ENCODE data around the gene RSRC1. TPM values are rescaled to one million over a fixed set of nuclear protein-coding genes. Genes with fewer than 3 reads are reported as not detected.
A peak's percentile ranks its signal among the peaks of the same experiment; 100 is the strongest.

RSRC1 gene
- total and polyA plus RNA-seq, 5 donors from 2014 or later: 25.8 to 35.7 (median 30.1) TPM

DNA sequence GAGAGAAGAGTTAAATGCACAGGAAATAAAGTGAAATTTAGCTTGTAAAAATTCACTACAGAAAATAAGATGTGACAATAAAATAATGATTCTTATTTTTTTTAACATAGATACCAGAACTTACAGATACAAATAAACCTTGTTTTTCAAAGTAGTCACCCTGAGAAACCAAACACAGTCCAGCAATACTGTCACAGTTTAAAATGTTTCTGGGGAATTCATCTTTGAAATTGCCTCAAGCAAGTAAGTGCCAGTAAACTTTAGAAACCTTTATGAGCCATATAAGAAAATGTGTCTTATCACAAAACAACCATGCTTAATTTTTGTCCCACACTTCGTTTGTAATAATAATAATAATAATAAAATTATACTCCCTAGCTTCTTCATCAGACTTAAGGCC lies 23.5 kb upstream of the RSRC1 start:
- no peaks in the 10 kb centered on the region for H3K36me3 ChIP-seq (ENCODE audit: control insufficient read depth, insufficient read depth, low read length)
- no peak for DNase-seq
- H3K4me3 Mint-ChIP-seq: no peak overlapping the region
- H3K27me3 ChIP-seq (ENCODE audit: control insufficient read depth, insufficient read depth, low read length): peaks cover 28% of the 10 kb centered on the region
- H3K27me3 Mint-ChIP-seq: peaks cover 62% of the 10 kb centered on the region
- peaks cover 0 to 4% (median 0%) of the 10 kb centered on the region in 7 donors for H3K9me3 Mint-ChIP-seq
- H3K36me3 Mint-ChIP-seq: no peaks in the 10 kb centered on the region
- H3K9me3 ChIP-seq (ENCODE audit: control insufficient read depth in 2 of 2, low read length in 2 of 2): no peaks in the 10 kb centered on the region
- H3K27ac ChIP-seq (ENCODE audit: insufficient read depth, low read length, poor library complexity, severe bottlenecking): no peak overlapping the region
- H3K27ac Mint-ChIP-seq: no peak overlapping the region
- H3K4me1 ChIP-seq (ENCODE audit: control insufficient read depth, insufficient read depth, low read length, poor library complexity, severe bottlenecking): no peaks in the 10 kb centered on the region
- ATAC-seq (ENCODE audit: low read depth in 2 of 2): no peak
- H3K4me3 ChIP-seq (ENCODE audit: low read depth, low read length): no peak overlapping the region
- H3K4me1 Mint-ChIP-seq: no peaks in the 10 kb centered on the region

DNA sequence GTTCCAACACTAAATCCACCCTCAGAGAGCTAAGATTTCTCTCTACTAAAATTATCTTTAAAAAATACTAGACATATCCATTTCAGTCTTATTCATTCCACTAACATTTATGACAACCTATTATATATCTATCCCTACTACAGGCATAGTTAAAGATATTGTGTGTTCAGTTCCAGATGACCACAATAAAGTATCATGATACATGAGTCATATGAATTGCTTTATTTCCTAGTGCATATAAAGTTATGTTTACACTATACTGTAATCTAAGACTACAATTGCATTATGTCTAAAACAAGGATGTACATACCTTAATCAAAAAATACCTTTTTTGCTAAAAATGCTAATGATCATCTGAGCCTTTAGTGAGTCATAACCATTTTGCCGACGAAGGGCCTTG lies 23.1 kb upstream of the RSRC1 start:
- Histone ChIP-seq H3K9me3 (ENCODE audit: control insufficient read depth in 2 of 2, low read length in 2 of 2) (no peaks in the 10 kb centered on the region), H3K4me1 (ENCODE audit: control insufficient read depth, insufficient read depth, low read length, poor library complexity, severe bottlenecking) (no peaks in the 10 kb centered on the region), H3K4me3 (ENCODE audit: low read depth, low read length) (no peak overlapping the region), H3K27me3 (ENCODE audit: control insufficient read depth, insufficient read depth, low read length) (peaks cover 32% of the 10 kb centered on the region), H3K27ac (ENCODE audit: insufficient read depth, low read length, poor library complexity, severe bottlenecking) (no peak overlapping the region), H3K36me3 (ENCODE audit: control insufficient read depth, insufficient read depth, low read length) (no peaks in the 10 kb centered on the region)
- H3K36me3 Mint-ChIP-seq: no peaks in the 10 kb centered on the region
- H3K9me3 Mint-ChIP-seq: peaks cover 0 to 4% (median 0%) of the 10 kb centered on the region in 7 donors
- no peaks in the 10 kb centered on the region for H3K4me1 Mint-ChIP-seq
- H3K27me3 Mint-ChIP-seq: peaks cover 64% of the 10 kb centered on the region
- ATAC-seq (ENCODE audit: low read depth in 2 of 2) (no peak), DNase-seq (no peak)
- no peak overlapping the region for H3K27ac Mint-ChIP-seq
- H3K4me3 Mint-ChIP-seq: no peak overlapping the region

DNA sequence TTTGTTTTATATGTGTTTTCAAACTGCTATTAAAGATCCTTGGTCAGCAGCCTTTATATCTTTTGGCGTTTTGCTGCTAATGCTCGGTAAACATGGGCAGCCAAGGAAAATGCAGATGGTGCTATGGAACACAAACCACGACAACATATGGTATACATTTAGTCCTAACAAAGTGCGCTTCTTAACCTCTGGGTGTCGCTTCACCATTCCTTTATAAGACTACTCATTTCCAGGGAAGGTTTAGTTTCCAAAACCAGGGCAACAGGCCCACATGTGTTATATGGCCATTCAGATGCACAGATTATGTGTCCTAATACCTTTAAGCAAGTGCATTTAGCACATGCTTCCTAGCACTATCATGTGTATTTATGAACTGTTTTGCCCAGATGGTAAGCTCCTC lies 18.4 kb upstream of the RSRC1 start:
- H3K27me3 ChIP-seq (ENCODE audit: control insufficient read depth, insufficient read depth, low read length): peaks cover 54% of the 10 kb centered on the region
- H3K27me3 Mint-ChIP-seq: peaks cover 89% of the 10 kb centered on the region

DNA sequence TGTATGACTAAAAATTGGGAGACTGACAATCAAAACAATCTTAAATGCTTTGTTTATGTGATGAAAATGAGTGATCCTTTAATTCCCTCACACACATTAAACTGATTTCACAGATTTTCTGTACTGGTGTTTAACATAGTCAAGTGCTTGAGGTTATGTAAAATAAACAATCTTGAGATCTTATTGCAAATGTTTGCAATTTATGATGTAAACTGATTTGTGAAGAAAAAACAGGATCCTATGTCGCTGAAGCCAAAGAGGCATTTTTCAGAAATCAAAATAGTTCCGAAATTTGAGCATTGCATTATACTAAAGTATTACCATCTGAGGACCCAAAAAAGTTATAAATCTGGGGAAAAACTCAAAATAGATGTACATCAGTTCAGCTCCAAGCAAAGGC lies 16.4 kb upstream of the RSRC1 start:
- H3K27ac Mint-ChIP-seq: no peak overlapping the region
- peaks cover 10 to 24% of the 10 kb centered on the region in 2 experiments for H3K9me3 ChIP-seq (ENCODE audit: control insufficient read depth in 2 of 2, low read length in 2 of 2)
- H3K27ac ChIP-seq (ENCODE audit: insufficient read depth, low read length, poor library complexity, severe bottlenecking): no peak overlapping the region
- no peak overlapping the region for H3K4me3 ChIP-seq (ENCODE audit: low read depth, low read length)
- no peak for DNase-seq
- peaks cover 67% of the 10 kb centered on the region for H3K27me3 ChIP-seq (ENCODE audit: control insufficient read depth, insufficient read depth, low read length)
- no peak for ATAC-seq (ENCODE audit: low read depth in 2 of 2)
- H3K4me1 ChIP-seq (ENCODE audit: control insufficient read depth, insufficient read depth, low read length, poor library complexity, severe bottlenecking): peaks cover 11% of the 10 kb centered on the region
- peaks cover 0 to 19% (median 11%) of the 10 kb centered on the region in 4 donors for H3K4me1 Mint-ChIP-seq
- H3K36me3 ChIP-seq (ENCODE audit: control insufficient read depth, insufficient read depth, low read length): no peaks in the 10 kb centered on the region
- H3K4me3 Mint-ChIP-seq: no peak overlapping the region
- H3K27me3 Mint-ChIP-seq: peaks cover 91% of the 10 kb centered on the region
- H3K9me3 Mint-ChIP-seq: peaks cover 0 to 11% (median 0%) of the 10 kb centered on the region in 7 donors
- no peaks in the 10 kb centered on the region for H3K36me3 Mint-ChIP-seq

More for the DNA sequence above, 18.4 kb upstream of the RSRC1 start:
- H3K36me3 ChIP-seq (ENCODE audit: control insufficient read depth, insufficient read depth, low read length): no peaks in the 10 kb centered on the region
- H3K4me3 ChIP-seq (ENCODE audit: low read depth, low read length): no peak overlapping the region
- H3K36me3 Mint-ChIP-seq: no peaks in the 10 kb centered on the region
- H3K27ac Mint-ChIP-seq: no peak overlapping the region
- ATAC-seq (ENCODE audit: low read depth in 2 of 2): no peak
- peaks cover 0 to 9% (median 0%) of the 10 kb centered on the region in 7 donors for H3K9me3 Mint-ChIP-seq
- H3K4me1 ChIP-seq (ENCODE audit: control insufficient read depth, insufficient read depth, low read length, poor library complexity, severe bottlenecking): no peaks in the 10 kb centered on the region
- H3K4me3 Mint-ChIP-seq: no peak overlapping the region
- DNase-seq: no peak
- H3K9me3 ChIP-seq (ENCODE audit: control insufficient read depth in 2 of 2, low read length in 2 of 2): peaks cover 9 to 23% of the 10 kb centered on the region in 2 experiments
- no peak overlapping the region for H3K27ac ChIP-seq (ENCODE audit: insufficient read depth, low read length, poor library complexity, severe bottlenecking)
- H3K4me1 Mint-ChIP-seq: peaks cover 0 to 7% (median 3%) of the 10 kb centered on the region in 4 donors

DNA sequence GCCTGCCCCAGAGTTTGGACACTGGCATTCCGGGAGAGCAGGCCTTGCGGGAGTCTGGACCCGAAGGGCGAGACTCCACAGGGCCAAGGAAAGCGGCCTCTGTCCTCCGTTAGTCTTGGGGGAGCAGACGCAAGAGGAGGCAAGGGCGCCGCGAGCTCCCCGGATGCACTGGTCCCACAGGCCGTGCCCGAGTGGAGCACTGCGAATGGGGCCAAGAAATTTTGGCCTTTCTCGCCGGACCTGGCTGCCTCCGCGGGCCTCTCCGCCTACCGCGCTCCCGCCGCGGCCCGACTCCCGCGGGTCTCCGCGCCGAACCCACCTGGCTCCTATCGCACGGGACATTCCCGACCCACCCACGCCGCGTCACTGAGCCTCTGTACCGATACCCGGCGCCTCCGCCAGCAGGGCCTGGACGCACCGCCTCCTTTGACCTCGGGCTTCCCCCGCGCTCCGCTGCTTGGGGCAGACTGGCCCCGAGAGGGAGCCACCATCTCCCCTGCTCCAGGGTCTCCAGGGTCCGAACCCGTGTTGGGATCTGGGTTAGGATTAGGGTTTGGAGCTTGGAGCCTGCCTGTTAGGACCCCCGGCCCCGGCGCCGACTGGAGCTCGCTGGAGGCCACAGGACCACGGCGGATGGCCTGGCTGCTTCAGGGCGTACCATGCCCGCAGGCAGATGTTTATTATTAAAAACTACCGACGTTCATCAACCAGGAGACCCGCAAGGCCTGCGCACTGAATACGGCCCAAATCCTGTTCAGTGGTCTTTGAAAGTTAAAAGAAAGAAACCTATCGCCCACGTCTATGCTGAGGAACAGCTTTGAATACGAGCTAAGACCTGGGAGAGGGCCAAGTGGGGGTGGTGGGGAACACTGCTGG lies 15.4 kb upstream of the RSRC1 start:
- Mint-ChIP-seq H3K36me3 (no peaks in the 10 kb centered on the region), H3K27ac (no peak overlapping the region), H3K4me3 (no peak overlapping the region), H3K9me3 (peaks cover 0 to 11% (median 0%) of the 10 kb centered on the region in 7 donors), H3K27me3 (peaks cover 91% of the 10 kb centered on the region), H3K4me1 (peaks cover 0 to 20% (median 12%) of the 10 kb centered on the region in 4 donors)
- Histone ChIP-seq H3K27me3 (ENCODE audit: control insufficient read depth, insufficient read depth, low read length) (peaks cover 71% of the 10 kb centered on the region), H3K36me3 (ENCODE audit: control insufficient read depth, insufficient read depth, low read length) (no peaks in the 10 kb centered on the region), H3K9me3 (ENCODE audit: control insufficient read depth in 2 of 2, low read length in 2 of 2) (peaks cover 10 to 28% of the 10 kb centered on the region in 2 experiments), H3K27ac (ENCODE audit: insufficient read depth, low read length, poor library complexity, severe bottlenecking) (no peak overlapping the region), H3K4me3 (ENCODE audit: low read depth, low read length) (no peak overlapping the region), H3K4me1 (ENCODE audit: control insufficient read depth, insufficient read depth, low read length, poor library complexity, severe bottlenecking) (peaks cover 12% of the 10 kb centered on the region)
- no peak for DNase-seq
- no peak for ATAC-seq (ENCODE audit: low read depth in 2 of 2)

DNA sequence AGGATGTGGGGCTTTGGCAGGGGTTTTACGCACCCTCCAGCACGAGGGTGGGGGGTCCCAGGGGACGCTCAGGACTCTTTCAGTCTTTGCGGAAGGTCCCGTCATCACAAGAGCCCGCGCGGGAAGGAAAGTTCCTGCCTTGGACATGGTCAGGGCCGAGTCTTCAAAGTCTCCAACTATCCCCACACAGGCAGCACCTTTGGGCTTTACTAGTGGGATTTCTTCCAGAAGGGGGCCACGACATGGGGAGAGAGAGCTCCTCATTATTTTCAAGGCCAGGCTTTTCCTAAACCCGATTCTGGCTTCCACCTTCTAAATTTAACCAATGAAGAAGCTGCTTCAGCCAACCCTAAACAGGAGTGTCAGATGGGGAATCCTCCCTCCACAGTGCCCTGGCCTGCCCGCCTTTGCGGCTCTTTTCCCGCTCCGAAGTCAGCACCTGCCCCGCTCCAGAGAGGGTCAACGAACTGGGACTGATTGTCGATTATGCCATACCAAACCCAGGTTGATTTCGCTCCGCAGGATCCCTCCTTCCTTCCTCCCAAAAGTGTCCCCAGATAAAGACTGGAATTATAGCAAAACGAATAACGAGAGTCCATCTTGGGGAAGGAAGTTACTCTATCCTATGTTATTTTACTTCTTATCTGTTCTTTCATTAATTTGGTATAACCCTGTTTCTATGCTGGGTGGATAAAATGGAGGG lies 14.6 kb upstream of the RSRC1 start:
- DNase-seq (no peak), ATAC-seq (ENCODE audit: low read depth in 2 of 2) (no peak)
- Mint-ChIP-seq H3K36me3 (no peaks in the 10 kb centered on the region), H3K27ac (no peak overlapping the region), H3K27me3 (peaks cover 91% of the 10 kb centered on the region), H3K4me3 (peak overlapping the region in 2 of 4 donors; percentile 35), H3K9me3 (peaks cover 0 to 11% (median 0%) of the 10 kb centered on the region in 7 donors), H3K4me1 (peaks cover 0 to 20% (median 12%) of the 10 kb centered on the region in 4 donors)
- Histone ChIP-seq H3K27ac (ENCODE audit: insufficient read depth, low read length, poor library complexity, severe bottlenecking) (no peak overlapping the region), H3K4me1 (ENCODE audit: control insufficient read depth, insufficient read depth, low read length, poor library complexity, severe bottlenecking) (peaks cover 12% of the 10 kb centered on the region), H3K9me3 (ENCODE audit: control insufficient read depth in 2 of 2, low read length in 2 of 2) (peaks cover 13 to 28% of the 10 kb centered on the region in 2 experiments), H3K4me3 (ENCODE audit: low read depth, low read length) (no peak overlapping the region), H3K27me3 (ENCODE audit: control insufficient read depth, insufficient read depth, low read length) (peaks cover 73% of the 10 kb centered on the region), H3K36me3 (ENCODE audit: control insufficient read depth, insufficient read depth, low read length) (no peaks in the 10 kb centered on the region)

DNA sequence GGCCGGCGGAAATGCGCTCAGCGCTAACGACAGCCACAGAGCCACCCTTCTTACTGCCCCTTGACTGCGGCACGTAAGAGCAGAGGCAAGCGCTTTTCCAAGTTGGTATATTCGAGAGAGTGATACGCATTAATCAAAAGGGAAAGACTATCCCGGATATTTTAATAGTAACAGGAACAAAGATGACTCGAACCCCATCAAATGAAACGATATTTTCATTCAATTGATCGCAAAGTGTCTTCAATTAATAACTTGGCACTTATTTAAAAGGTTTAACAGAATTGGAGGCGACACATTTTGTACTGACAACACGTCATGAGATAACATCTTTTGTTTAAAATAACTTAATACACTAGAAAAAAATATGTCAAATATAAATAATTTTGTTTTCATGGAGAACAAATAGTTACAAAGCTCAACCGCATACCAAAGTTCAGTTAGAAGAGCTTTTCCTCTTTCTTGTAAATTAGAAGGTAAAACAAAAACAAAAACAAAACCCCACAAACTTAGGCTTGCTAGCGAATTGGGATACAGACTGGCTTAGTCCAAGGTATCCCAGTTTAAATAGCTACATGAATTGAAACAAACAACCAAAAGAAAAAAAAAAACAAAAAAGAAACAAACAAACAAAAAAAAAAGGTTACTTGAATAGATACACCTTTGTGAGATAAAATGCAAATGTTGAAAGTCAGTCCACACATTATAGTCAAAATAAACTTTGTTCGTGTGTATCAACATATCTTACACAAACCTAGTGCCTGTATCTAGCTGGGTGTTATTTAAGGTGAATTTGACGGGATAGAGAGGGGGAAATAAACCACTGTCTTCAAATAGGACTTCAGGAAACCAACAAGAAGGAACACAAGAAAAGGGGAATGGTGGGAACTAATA lies 13.8 kb upstream of the RSRC1 start:
- H3K4me1 ChIP-seq (ENCODE audit: control insufficient read depth, insufficient read depth, low read length, poor library complexity, severe bottlenecking): peaks cover 12% of the 10 kb centered on the region
- peaks cover 76% of the 10 kb centered on the region for H3K27me3 ChIP-seq (ENCODE audit: control insufficient read depth, insufficient read depth, low read length)
- peaks cover 13 to 28% of the 10 kb centered on the region in 2 experiments for H3K9me3 ChIP-seq (ENCODE audit: control insufficient read depth in 2 of 2, low read length in 2 of 2)
- no peak overlapping the region for H3K27ac Mint-ChIP-seq
- H3K27me3 Mint-ChIP-seq: peaks cover 91% of the 10 kb centered on the region
- no peak for DNase-seq
- no peaks in the 10 kb centered on the region for H3K36me3 ChIP-seq (ENCODE audit: control insufficient read depth, insufficient read depth, low read length)
- peaks cover 0 to 11% (median 0%) of the 10 kb centered on the region in 7 donors for H3K9me3 Mint-ChIP-seq
- H3K27ac ChIP-seq (ENCODE audit: insufficient read depth, low read length, poor library complexity, severe bottlenecking): no peak overlapping the region
- H3K4me3 Mint-ChIP-seq: peak overlapping the region in 3 of 4 donors; percentile 16 to 35 (median 35)
- H3K4me3 ChIP-seq (ENCODE audit: low read depth, low read length): no peak overlapping the region
- H3K4me1 Mint-ChIP-seq: peaks cover 0 to 20% (median 12%) of the 10 kb centered on the region in 4 donors
- no peaks in the 10 kb centered on the region for H3K36me3 Mint-ChIP-seq
- no peak for ATAC-seq (ENCODE audit: low read depth in 2 of 2)
